Measurements from ENCODE around the gene NAV3.

Gene NAV3

GRCh38 chr12:77915071-77915600, 84.4 kb downstream of the NAV3 start:
- TF ChIP-seq CTCF (IDR thresholded peaks at IDR 0.05) = no peak

GRCh38 chr12:77916276-77916675, 85.6 kb downstream of the NAV3 start:
- TF ChIP-seq CTCF (IDR thresholded peaks at IDR 0.05) = no peak

- no peak for TF ChIP-seq CTCF (IDR thresholded peaks at IDR 0.05)
Observed at GRCh38 chr12:77918046-77918445, 87.4 kb downstream of the NAV3 start.

- no peak for TF ChIP-seq CTCF (IDR thresholded peaks at IDR 0.05)
Observed at GRCh38 chr12:77919450-77919849, 88.8 kb downstream of the NAV3 start.

GRCh38 chr12:77923882-77924281, 93.2 kb downstream of the NAV3 start:
- TF ChIP-seq CTCF (IDR thresholded peaks at IDR 0.05) = no peak

GRCh38 chr12:77924703-77925102, 94.0 kb downstream of the NAV3 start:
- no peak for TF ChIP-seq CTCF (IDR thresholded peaks at IDR 0.05)

- TF ChIP-seq CTCF (IDR thresholded peaks at IDR 0.05) = peak; percentile 100
Observed at GRCh38 chr12:77925536-77926108, 94.9 kb downstream of the NAV3 start.

- TF ChIP-seq CTCF (IDR thresholded peaks at IDR 0.05) = no peak
Observed at GRCh38 chr12:77928078-77928477, 97.4 kb downstream of the NAV3 start.
